GM12865 (cell line): Measurements from ENCODE around the gene PRSS2.

Experiments
- DNase-seq: peaks from one replicate; pipeline ENCODE4 v3.0.0; 2010; ENCODE audit warnings: low read depth
- H3K4me3 ChIP-seq: 2 replicates; pipeline ENCODE4 v1.5.1; 2011; ENCODE audit warnings: mild to moderate bottlenecking, low read depth, low read length, control low read depth
- TF ChIP-seq, protein P1 (sequence below): IDR thresholded peaks from 2 replicates; pipeline ENCODE4 v1.5.1; 2011; ENCODE audit warnings: low read length, control low read depth, low read depth, inconsistent platforms; ENCODE audit not compliant: insufficient read depth; ENCODE audit errors: missing control alignments

The PRSS2 gene

DNA sequence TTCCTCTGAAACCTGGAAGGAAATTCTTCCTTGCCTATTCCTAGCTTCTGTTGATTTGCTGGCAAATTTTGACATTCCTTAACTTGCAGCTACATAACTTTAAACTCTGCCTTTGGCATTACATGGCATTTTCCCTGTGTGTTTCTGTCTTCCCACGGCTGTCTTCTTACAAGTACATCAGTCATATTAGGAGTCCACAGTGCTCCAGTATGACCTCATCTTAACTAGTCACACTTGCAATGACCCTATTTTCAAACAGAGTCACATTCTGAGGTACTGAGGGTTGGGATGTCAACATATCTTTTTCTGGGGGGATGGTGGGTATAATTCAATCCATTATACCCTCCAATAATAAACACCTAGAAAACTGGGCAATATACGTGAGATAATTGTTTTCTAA, 46.7 kb downstream of the PRSS2 start:
- no peak for DNase-seq
- TF ChIP-seq, protein P1, sequence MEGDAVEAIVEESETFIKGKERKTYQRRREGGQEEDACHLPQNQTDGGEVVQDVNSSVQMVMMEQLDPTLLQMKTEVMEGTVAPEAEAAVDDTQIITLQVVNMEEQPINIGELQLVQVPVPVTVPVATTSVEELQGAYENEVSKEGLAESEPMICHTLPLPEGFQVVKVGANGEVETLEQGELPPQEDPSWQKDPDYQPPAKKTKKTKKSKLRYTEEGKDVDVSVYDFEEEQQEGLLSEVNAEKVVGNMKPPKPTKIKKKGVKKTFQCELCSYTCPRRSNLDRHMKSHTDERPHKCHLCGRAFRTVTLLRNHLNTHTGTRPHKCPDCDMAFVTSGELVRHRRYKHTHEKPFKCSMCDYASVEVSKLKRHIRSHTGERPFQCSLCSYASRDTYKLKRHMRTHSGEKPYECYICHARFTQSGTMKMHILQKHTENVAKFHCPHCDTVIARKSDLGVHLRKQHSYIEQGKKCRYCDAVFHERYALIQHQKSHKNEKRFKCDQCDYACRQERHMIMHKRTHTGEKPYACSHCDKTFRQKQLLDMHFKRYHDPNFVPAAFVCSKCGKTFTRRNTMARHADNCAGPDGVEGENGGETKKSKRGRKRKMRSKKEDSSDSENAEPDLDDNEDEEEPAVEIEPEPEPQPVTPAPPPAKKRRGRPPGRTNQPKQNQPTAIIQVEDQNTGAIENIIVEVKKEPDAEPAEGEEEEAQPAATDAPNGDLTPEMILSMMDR: no peak
- H3K4me3 ChIP-seq: no peak overlapping the region

DNA sequence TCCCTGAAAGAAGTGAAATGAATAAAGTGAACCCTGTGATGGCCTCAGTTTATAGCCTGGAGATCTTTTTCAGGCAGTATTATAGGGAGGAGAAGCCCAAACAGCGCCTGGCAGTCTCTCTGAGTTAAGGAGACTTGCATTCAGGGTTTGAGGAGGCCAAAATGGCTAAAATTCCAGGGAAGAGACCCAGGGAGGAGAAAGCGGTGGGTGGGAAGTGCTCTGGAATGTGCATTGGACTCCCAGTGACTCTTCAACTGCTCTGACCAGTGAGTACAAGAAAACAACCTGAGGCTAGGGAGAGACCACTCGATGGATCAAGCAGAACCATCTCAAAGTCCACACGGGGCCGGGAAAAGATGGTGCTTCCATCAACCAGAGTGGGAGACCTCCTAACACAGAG, 48.8 kb downstream of the PRSS2 start:
- H3K4me3 ChIP-seq: no peak overlapping the region
- TF ChIP-seq, protein P1: no peak
- no peak for DNase-seq

DNA sequence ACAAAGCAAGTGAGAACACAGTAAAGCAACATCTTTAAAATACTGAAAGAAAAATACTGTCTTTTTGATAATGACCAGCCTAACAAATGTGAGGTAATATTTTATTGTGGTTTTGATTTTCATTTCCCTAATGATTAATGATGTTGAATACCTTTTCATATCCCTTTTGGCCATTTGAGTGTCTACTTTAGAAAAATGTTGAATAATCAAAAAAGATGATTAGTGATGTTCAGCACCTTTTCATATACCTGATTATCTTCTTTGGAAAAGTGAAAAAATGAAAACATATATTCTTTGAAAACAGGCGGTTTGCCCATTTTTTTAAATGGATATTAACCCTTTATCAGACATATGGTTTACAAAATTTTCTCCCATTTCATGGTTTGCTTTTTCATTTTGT, 51.9 kb downstream of the PRSS2 start:
- TF ChIP-seq, protein P1: no peak
- no peak for DNase-seq

More for the DNA sequence above, 51.9 kb downstream of the PRSS2 start:
- H3K4me3 ChIP-seq: no peak overlapping the region
